TTC549 (cell line): Measurements from ENCODE around the gene PYDC2.

Experiments used
- FAIRE-seq: peaks from 2 replicates; lab custom pipeline; 2012; peaks lifted over from hg19 to GRCh38; lab: Jason Lieb, UNC

The PYDC2 gene

GRCh38 chr3:191461113-191461595, at the start of gene PYDC2:
Gene PYDC2 (plus strand): TSS chr3:191461163. CDS start chr3:191461163, 0 bp downstream.
- FAIRE-seq, result no peak

DNA sequence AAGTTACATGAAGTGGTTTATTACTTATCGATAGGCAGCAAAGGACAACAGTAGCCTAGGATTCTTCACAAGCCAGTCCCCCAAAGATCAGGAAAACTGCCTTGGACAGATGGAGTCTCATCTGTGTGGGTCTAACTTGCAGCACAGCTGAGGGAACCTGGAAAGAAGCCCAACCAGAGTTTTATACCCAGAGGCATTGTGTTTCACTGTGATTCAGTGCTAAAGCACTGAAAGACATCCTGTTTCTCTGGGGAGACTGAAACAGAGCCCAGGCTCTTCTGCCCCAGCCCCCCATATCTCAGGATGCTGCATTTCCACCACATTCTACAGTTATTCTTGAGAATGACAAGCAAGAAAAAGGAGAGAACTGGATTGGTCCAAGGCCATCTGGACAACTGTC, 48.2 kb upstream of the PYDC2 start:
- FAIRE-seq, result no peak

- no peak for FAIRE-seq
Observed at GRCh38 chr3:191414286-191414685, 46.7 kb upstream of the PYDC2 start.

DNA sequence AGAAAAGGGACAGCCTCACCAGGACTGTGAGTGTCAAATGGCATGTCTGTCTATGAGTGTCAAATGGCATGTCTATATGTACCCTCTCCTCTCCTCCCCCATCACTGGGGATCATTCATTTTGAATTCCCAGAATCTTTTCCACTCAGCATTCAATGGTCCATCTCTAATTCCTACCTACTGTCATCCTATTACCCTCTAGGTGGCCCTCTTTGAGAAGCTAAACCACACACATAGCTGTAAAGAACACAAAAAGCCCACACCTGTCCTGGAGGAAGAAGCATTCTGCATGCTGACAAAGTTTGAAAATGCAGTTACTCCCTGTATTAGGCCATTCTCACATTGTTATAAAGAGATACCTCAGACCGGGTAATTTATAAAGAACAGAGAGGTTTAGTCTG, 46.2 kb upstream of the PYDC2 start:
- FAIRE-seq, result no peak

- no peak for FAIRE-seq
Observed at GRCh38 chr3:191415566-191415965, 45.4 kb upstream of the PYDC2 start.

DNA sequence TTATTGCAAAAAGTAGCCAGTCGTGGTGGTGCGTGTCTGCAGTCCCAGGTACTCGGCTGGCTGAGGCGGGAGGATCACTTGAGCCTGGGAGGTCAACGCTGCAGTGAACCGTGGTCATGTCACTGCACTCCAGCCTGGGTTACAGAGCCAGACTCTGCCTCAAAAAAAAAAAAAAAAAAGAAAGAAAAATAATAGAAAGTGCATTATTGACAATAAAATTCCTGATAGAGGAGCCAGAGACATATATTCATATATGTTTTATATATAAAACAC, 43.6 kb upstream of the PYDC2 start:
- no peak for FAIRE-seq

- no peak for FAIRE-seq
Observed at GRCh38 chr3:191420771-191421170, 40.2 kb upstream of the PYDC2 start.

GRCh38 chr3:191424881-191425280, 36.1 kb upstream of the PYDC2 start:
- FAIRE-seq, result no peak

DNA sequence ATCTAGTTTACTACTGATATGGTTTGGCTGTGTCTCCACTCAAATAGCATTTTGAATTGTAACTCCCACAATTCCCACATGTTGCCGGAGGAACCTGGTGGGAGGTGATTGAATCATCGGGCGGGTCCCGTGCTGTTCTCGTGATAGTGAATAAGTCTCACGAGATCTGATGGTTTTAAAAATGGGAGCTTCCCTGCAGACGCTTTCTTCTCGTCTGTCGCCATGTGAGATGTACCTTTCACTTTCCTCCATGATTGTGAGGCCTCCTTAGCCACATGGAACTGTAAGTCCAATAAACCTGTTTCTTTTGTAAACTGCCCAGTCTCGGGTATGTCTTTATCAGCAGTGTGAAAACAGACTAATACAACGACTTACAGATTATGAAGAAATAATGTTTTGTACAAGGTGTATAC, 35.6 kb upstream of the PYDC2 start:
- FAIRE-seq, result no peak

DNA sequence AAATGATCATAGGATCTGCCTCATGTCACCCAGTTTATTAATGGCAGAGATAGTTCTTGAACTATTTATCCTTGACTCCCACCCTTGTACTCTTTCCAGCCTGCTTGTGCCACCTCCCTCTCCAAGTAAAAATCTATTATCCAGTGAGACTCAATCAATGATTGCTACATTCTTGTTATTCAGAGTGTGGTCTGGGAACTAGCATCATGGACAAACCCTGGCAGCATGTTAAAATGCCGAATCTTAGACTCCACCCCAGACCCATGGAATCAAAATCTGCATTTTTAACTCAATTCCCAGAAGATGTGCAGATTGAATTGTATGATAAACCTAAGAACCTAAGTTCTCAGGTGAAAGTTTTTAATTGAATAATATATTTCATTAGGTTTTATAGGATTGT, 34.7 kb upstream of the PYDC2 start:
- no peak for FAIRE-seq

GRCh38 chr3:191428177-191428576, 32.8 kb upstream of the PYDC2 start:
- FAIRE-seq, result peak; percentile 28

- no peak for FAIRE-seq
Observed at GRCh38 chr3:191430103-191430502, 30.9 kb upstream of the PYDC2 start.

- no peak for FAIRE-seq
Observed at GRCh38 chr3:191431160-191431822, 29.7 kb upstream of the PYDC2 start.

DNA sequence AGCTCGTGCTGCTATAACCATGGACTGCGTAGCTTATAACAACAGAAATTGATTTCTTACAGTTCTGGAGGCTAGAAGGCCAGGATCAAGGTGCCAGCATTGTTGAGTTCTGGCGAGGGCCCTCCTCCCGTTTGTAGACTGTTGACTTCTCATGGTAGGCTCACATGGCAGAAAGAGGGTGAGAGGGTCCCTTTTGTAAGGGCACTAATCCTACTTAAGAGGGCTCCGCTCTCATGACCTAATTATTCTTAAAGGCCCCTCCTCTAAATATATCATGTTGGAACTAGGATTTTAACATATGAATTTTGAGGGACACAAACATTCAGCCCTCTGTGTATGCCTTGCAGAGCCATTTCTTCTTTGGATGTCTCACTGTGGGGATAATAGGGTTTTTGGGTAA, 28.8 kb upstream of the PYDC2 start:
- no peak for FAIRE-seq

DNA sequence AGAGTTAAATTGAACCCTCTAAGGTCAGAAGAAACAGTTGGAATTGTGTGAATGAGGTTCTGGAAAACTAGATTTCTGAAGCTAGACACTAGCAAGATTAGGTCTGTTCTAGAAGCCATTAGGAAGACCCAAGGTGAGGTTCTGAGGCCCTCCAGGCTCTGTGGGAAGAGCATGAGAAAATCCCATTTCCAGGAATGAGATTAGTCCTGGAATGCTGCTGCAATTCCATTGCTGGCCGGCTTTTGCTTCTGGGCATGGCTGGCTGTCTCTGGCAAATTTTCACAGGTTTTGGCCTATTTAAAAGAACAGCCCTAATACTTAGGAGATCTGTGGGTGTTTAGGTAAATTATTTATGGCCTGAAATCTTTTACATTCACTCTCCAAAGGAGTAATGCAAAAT, 26.9 kb upstream of the PYDC2 start:
- FAIRE-seq, result no peak

DNA sequence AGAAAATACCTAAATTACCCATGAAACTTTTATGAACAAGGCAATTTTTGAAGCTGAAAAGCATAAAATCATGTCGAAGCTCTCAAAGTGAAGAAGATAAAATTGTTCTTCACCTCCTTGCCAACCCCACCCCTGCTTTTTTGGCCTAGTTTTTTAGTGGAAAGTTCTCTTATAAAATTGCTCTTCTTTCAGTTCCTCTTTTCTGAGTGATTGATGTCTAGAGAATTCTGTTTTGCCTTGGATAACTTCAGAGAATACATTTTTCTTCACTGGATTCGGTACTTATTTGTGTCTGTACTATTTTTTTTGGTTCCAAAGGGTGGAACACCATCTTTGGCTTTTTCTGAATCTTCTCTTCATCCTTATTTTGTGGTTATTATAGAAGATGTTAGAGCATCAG, 25.0 kb upstream of the PYDC2 start:
- no peak for FAIRE-seq

GRCh38 chr3:191438150-191438814, 22.7 kb upstream of the PYDC2 start:
- FAIRE-seq, result no peak

- no peak for FAIRE-seq
Observed at GRCh38 chr3:191440532-191440931, 20.4 kb upstream of the PYDC2 start.

DNA sequence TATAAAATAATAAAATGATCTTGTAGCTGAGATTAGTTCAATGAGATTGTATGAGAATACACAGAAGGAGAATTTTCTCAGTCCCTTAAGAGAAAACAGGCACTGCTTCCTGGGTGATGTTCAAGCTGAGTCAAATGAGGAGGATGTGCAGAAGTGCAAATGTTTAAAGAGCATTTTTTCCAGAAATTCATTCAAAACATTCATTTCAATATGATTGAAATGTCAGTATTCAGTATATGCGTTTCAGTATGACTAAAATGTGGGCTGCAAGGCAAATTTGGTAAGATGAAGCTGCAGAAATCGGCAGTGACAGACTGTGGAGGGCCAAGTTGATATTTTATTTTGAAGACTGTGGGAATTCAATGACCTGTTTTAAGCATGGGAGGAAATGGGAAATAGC, 19.3 kb upstream of the PYDC2 start:
- FAIRE-seq, result no peak

- FAIRE-seq, result no peak
Observed at GRCh38 chr3:191444569-191444968, 16.4 kb upstream of the PYDC2 start.

DNA sequence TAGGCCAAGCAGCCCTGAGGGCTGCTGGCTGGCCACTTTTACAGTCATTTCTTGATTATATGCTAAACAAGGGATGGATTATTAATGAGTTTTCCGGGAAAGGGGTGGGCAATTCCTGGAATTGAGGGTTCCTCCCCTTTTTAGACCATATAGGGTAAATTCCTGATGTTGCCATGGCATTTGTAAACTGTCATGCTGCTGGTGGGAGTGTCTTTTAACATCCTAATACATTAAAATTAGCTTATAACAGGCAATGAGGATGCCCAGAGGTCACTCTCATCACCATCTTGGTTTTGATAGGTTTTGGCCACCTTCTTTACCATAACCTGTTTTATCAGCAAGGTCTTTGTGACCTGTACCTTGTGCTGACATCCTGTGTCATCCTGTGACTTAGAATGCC, 11.7 kb upstream of the PYDC2 start:
- no peak for FAIRE-seq

DNA sequence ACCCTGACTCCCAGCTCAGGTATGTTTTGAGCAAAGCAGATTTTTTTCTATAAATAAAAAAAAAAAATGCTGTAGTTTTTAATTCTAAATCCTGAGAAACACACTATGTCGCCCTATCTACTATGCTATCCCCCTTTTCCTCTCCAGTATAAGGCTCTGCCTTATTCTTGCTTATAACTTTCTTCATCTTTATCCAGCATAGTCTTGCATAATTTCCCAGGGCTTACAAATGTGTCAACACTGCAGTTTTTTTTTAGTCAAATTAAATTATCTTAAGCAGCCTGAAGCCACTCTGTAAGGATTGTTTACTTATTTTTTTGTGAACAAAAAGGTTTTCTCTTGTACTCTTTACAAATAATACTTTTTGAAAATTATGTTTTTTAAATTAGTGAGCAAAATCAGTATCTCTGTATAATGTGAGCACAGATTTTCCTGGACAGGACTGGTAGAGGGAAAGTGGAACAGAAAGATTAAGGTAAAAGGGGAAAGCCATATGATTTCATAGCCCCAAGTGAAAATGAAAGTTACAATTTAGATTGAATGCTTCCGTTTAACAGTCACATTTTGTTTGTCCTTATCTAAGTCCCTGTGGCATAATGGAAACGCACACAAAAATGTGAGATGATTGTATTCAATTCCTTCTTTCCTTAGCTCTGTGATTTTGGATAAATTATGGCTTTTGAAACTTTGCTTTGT, 5.6 kb upstream of the PYDC2 start:
- FAIRE-seq, result no peak

DNA sequence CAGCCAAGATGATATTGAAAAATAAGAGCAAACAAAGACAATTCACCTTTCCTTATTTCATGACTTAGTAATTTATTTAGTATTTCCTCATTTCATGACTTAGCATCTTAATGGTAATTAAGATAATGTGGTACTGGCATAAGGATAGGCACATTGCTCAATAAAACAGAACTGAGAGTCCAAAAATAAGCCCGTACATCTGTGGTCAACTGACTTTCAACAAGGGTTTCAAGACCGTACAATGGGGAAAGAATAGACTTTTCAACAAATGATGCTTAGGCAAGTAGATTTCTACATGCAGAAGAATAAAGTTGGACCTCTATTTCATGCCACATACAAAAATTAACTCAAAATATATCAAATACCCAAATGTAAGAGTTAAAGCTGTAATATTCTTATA, 603 bp upstream of the PYDC2 start:
- no peak for FAIRE-seq

DNA sequence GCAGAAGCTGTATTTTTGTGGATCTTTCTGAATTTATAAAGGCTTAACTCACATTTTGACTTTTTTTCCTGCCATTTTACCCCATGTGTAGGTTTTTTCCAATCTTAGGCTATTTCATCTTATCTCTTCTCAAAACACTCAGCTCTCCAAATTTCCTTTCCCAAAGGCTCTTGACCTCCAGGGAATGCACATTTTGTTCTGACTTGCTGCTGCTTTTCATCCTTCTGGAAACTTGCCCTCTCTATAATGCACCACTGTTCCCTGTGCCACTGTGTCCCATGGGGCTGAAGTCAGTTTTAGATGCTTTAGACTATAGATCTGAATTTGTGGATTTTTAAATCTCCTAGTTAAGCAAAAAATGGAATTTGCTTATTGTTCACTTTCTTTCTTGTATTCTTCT, 9.1 kb downstream of the PYDC2 start:
- no peak for FAIRE-seq
